Vagina (tissue), 2 donors: ENCODE results near the gene OR1D5. TPM values are rescaled to one million over a fixed set of nuclear protein-coding genes. Genes with fewer than 3 reads are reported as not detected.

Source experiments
- DNase-seq, 2 donors: peaks; one replicate each; pipeline ENCODE4 v3.0.0-alpha.2; 2017; ENCODE audit errors: extremely low spot score in 2 of 2
- H3K27ac ChIP-seq: fragments of 200-600 bp; sonication (generic); one replicate; pipeline ENCODE4 v1.5.1; 2019
- H3K27me3 ChIP-seq: fragments of 200-600 bp; sonication (generic); one replicate; pipeline ENCODE4 v1.5.1; 2019
- H3K36me3 ChIP-seq, 2 donors: fragments of 200-600 bp; sonication (generic); one replicate each; pipeline ENCODE4 v1.5.1; 2017 to 2019
- H3K4me1 ChIP-seq: fragments of 200-600 bp; sonication (generic); one replicate; pipeline ENCODE4 v1.5.1; 2019
- H3K4me3 ChIP-seq, 2 donors: fragments of 200-600 bp; sonication (generic); 1 replicate in 1 of 2; 2 replicates in 1 of 2; pipeline ENCODE4 v1.5.1; 2016 to 2019
- H3K9me3 ChIP-seq: fragments of 200-600 bp; sonication (generic); one replicate; pipeline ENCODE4 v1.5.1; 2019
- CTCF ChIP-seq, 3 experiments: fragments of 450-650 bp in 2 of 3; fragments of 200-600 bp in 1 of 3; sonication (generic) in 1 of 3; IDR thresholded peaks; one replicate each; pipeline ENCODE4 v1.5.1; 2017 to 2019; ENCODE audit warnings: antibody characterized with exemption in 3 of 3, mild to moderate bottlenecking in 2 of 3, moderate library complexity in 2 of 3
- POLR2A ChIP-seq, 2 donors: fragments of 450-650 bp; IDR thresholded peaks; one replicate each; pipeline ENCODE4 v1.6.1; 2017; ENCODE audit warnings: antibody characterized with exemption in 2 of 2, mild to moderate bottlenecking in 2 of 2, moderate library complexity in 2 of 2
- POLR2AphosphoS5 ChIP-seq, 2 donors: sonication (generic); formaldehyde crosslinking; IDR thresholded peaks; one replicate each; pipeline ENCODE4 v1.9.0; 2017; ENCODE audit warnings: antibody characterized with exemption in 2 of 2, mild to moderate bottlenecking in 2 of 2, low read depth in 1 of 2; ENCODE audit not compliant: insufficient read depth in 1 of 2
- intact Hi-C: fragments of 100-400 bp; cut with DNase I; formaldehyde crosslinking; loops from one replicate; pipeline ENCODE4 v1.15.1; 2023
- total RNA-seq: library from RNA; depleted of rRNA; stranded (reverse); fragments of >200 nt; gene quantifications from one replicate; pipeline ENCODE4 v1.2.3, GENCODE V29; 2016

The OR1D5 gene
- total RNA-seq, 1 donor from 2014 or later, result not detected

DNA sequence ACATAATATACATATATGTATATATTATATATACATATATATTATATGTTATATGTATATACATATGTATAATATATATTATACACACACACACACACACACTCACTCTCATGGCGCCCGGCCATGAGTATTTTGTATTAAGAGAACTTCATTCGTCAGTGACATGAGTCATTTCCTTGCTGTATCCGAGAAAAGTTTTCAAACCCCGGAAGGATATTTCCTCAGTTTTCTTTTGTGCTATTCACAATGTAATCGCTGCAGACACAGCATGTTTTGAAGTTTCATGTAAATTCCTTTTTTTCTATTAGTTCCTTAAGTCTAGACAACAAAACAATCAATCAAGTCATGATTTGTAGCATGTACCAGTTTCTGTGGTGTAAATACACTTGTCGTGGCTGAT lies 33.3 kb downstream of the OR1D5 start:
- H3K4me3 ChIP-seq, result no peak overlapping the region
- no peaks in the 10 kb centered on the region for H3K36me3 ChIP-seq
- no peaks in the 10 kb centered on the region for H3K4me1 ChIP-seq
- H3K27me3 ChIP-seq, result no peaks in the 10 kb centered on the region
- DNase-seq, result no peak
- intact Hi-C loops, result no loop called here
- no peak overlapping the region for H3K27ac ChIP-seq
- no peaks in the 10 kb centered on the region for H3K9me3 ChIP-seq
- TF ChIP-seq CTCF (IDR thresholded peaks at IDR 0.05) (no peak), POLR2AphosphoS5 (IDR thresholded peaks at IDR 0.05; ENCODE audit: insufficient read depth in 1 of 2, low read depth in 1 of 2) (peak in 1 of 2 donors; percentile 46), POLR2A (IDR thresholded peaks at IDR 0.05) (no peak)

DNA sequence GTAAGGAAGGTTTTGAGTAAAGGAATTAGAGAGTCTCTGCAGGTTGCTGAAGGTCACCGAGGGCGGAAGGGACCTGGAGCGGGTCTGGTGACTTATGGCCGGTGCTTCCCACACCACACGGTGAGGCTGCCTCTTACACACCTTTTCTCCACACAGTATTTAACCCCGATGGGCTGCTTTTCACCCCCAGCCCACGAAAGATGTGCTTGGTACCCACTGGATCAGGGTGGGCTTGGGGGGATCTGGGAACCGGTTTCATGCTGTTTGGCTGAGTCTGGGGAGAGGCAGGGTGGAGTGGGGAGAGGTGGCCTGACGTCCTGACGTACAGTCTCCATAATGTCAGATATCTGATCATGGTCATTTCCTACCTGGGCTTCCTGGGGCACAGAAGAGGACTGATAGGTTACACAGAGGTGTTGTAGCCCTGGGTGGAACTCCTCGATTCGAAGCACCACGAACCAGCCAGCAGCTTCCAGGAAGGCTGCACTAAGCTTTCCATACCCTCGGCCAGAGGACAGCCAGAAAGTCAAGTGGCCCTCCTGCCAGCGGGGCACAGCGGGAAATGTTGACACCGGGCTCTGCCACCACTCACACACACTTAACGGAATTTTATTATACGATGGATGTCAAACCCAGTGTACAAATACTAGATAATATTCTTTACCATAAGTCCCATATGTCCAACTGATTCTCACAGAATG lies 34.0 kb downstream of the OR1D5 start:
- H3K9me3 ChIP-seq, result no peaks in the 10 kb centered on the region
- TF ChIP-seq POLR2A (IDR thresholded peaks at IDR 0.05) (no peak), CTCF (IDR thresholded peaks at IDR 0.05) (no peak), POLR2AphosphoS5 (IDR thresholded peaks at IDR 0.05; ENCODE audit: insufficient read depth in 1 of 2, low read depth in 1 of 2) (no peak)
- no peak overlapping the region for H3K4me3 ChIP-seq
- intact Hi-C loops, result no loop called here
- DNase-seq, result peak in 1 of 2 donors; percentile 93
- H3K27ac ChIP-seq, result no peak overlapping the region
- no peaks in the 10 kb centered on the region for H3K27me3 ChIP-seq
- H3K4me1 ChIP-seq, result no peaks in the 10 kb centered on the region
- no peaks in the 10 kb centered on the region for H3K36me3 ChIP-seq

DNA sequence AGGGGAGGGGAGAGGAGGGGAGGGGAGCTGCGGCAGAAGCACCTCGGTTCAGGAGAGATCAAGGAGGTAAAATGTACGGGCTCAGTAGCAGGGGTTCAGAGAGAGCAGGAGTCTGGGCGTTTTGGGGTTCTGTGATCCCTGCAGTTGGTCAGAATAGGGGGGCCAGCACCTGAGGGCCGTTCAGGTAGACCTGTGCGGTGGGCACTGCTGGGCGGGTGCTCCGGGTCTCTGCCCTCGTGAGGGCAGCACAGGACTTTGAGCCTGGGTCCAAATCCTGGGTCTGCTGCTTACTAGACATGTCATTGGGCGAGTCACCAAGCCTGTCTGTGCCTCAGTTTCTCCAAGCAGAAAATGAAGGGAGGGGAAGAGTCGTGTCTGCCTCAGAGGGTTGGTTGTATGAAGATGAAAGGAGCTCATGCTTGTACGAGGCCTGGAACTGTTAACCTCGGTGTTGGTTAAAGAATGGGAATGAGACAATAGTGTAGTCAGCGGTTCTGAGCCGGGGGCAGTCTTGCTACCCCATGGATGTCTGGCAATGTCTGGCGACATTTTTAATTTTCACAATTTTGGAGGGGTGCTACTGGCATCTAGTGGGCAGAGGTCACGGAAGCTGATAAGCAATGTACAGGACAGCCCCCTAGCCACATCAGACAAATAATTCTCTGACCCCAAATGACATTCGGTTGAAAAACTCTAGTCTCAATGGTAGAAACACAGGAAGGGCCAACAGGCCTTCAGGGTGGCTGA lies 35.4 kb downstream of the OR1D5 start:
- intact Hi-C loops, result no loop called here
- H3K27ac ChIP-seq, result no peak overlapping the region
- no peaks in the 10 kb centered on the region for H3K27me3 ChIP-seq
- no peak for TF ChIP-seq POLR2A (IDR thresholded peaks at IDR 0.05)
- H3K9me3 ChIP-seq, result no peaks in the 10 kb centered on the region
- no peak overlapping the region for H3K4me3 ChIP-seq
- H3K4me1 ChIP-seq, result no peaks in the 10 kb centered on the region
- DNase-seq, result peak in 1 of 2 donors; percentile 88
- no peaks in the 10 kb centered on the region for H3K36me3 ChIP-seq

- no peaks in the 10 kb centered on the region for H3K27me3 ChIP-seq
- DNase-seq, result no peak
- intact Hi-C loops, result loop anchor here (1.0 kb wide), 1 partner anchor 36 kb away; no protein-coding TSS in a partner anchor
- no peaks in the 10 kb centered on the region for H3K36me3 ChIP-seq
- no peaks in the 10 kb centered on the region for H3K9me3 ChIP-seq
- H3K4me1 ChIP-seq, result no peaks in the 10 kb centered on the region
- no peak overlapping the region for H3K4me3 ChIP-seq
- TF ChIP-seq CTCF (IDR thresholded peaks at IDR 0.05), result no peak
- no peak for TF ChIP-seq POLR2A (IDR thresholded peaks at IDR 0.05)
- TF ChIP-seq POLR2AphosphoS5 (IDR thresholded peaks at IDR 0.05; ENCODE audit: insufficient read depth in 1 of 2, low read depth in 1 of 2), result no peak
- H3K27ac ChIP-seq, result no peak overlapping the region
Measured at GRCh38 chr17:3026856-3027751, 36.3 kb downstream of the OR1D5 start.

- Histone ChIP-seq H3K4me1 (no peaks in the 10 kb centered on the region), H3K9me3 (no peaks in the 10 kb centered on the region), H3K27ac (no peak overlapping the region), H3K27me3 (no peaks in the 10 kb centered on the region), H3K4me3 (no peak overlapping the region), H3K36me3 (no peaks in the 10 kb centered on the region)
- TF ChIP-seq POLR2A (IDR thresholded peaks at IDR 0.05) (no peak), CTCF (IDR thresholded peaks at IDR 0.05) (no peak), POLR2AphosphoS5 (IDR thresholded peaks at IDR 0.05; ENCODE audit: insufficient read depth in 1 of 2, low read depth in 1 of 2) (no peak)
- intact Hi-C loops, result loop anchor here (1.0 kb wide), 1 partner anchor 35 kb away; no protein-coding TSS in a partner anchor
- no peak for DNase-seq
Measured at GRCh38 chr17:3026125-3026855, 37.1 kb downstream of the OR1D5 start.
